ENCODE data around the gene LGALS7B. TPM values are rescaled to one million over a fixed set of nuclear protein-coding genes. Genes with fewer than 3 reads are reported as not detected.

LGALS7B gene
- total RNA-seq = not detected

DNA sequence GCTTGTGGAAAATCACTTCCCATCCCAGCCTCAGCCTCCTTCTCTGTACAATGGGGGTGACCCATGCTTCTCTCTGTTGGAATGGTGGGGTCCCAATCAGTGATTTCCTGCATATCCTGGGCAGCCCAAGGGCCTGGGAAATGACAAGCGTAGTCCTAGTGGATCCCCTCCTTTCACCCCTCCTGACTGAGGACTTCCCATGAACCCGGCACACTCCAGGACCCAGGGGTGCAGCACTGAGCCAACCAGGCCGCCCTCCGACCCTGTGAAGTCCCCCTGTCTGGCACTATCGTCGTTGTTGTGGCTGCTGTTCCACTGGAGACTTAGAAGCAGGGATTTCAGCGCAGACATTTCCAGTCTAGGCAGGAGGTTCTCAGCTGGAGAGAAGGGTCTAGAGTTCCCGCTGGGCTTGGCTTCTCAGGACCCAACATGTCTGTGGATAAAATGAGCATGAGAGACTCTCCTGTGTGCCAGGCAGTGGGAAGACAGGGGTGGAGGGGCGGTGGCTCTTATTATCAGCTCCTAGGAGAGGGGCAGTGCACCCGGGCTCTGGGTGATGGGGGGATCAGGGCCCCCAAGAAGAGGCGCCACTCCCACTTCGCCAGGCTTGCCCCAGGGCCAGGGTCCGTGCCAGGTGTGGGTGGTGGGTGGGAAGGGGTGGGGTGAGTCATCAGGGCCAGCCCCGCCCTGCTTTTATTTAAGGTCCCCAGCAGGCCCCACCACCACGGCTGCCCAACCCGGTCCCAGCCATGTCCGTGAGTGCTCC is at the start of gene LGALS7B:
LGALS7B (plus strand) TSS at position 723 of the 766 bp plus-strand sequence; CDS start at position 750, 27 bp downstream.

GRCh38 chr19:38744298-38744681 is 44.7 kb upstream of the LGALS7B start, which contains the start of gene CAPN12:
TSS of gene CAPN12 (minus strand) at chr19:38744474. CDS start at chr19:38744165, 309 bp downstream.

GRCh38 chr19:38773469-38774177 is 15.4 kb upstream of the LGALS7B start, which contains the start of gene LGALS7:
TSS of gene LGALS7 (minus strand) at chr19:38773517. CDS start at chr19:38773492, 25 bp downstream.

GRCh38 chr19:38812841-38813320 is 23.9 kb downstream of the LGALS7B start, which contains the start of gene LGALS4:
TSS of gene LGALS4 (minus strand) at chr19:38812945. CDS start at chr19:38812886, 59 bp downstream.

Small RNA genes lying within 50 kb of the gene (small RNA-seq; reads per million reads assigned to genes)
- gene RNU6-140P = not detected

Other genes with a start within 250 kb of the LGALS7B start
- gene MAP4K1, start 171.2 kb upstream of the LGALS7B start, total RNA-seq = 1.2 TPM
- gene EIF3K, start 170.0 kb upstream of the LGALS7B start, total RNA-seq = 126 TPM
- gene ACTN4, start 141.6 kb upstream of the LGALS7B start, total RNA-seq = 79.6 TPM
- gene CAPN12, start 44.7 kb upstream of the LGALS7B start, total RNA-seq = 1.2 TPM
- gene LGALS7, start 15.7 kb upstream of the LGALS7B start, total RNA-seq = not detected
- 0.69 TPM for gene LGALS4, start 23.7 kb downstream of the LGALS7B start, total RNA-seq
- 47.1 TPM for gene ECH1, start 42.6 kb downstream of the LGALS7B start, total RNA-seq
- gene HNRNPL, start 60.8 kb downstream of the LGALS7B start, total RNA-seq = 273 TPM
- 14.1 TPM for gene RINL, start 89.1 kb downstream of the LGALS7B start, total RNA-seq
- 98.7 TPM for gene SIRT2, start 110.4 kb downstream of the LGALS7B start, total RNA-seq
- 4.8 TPM for gene NFKBIB, start 110.8 kb downstream of the LGALS7B start, total RNA-seq
- 0.69 TPM for gene CCER2, start 123.0 kb downstream of the LGALS7B start, total RNA-seq
- 9.0 TPM for gene SARS2, start 141.6 kb downstream of the LGALS7B start, total RNA-seq
- 17.8 TPM for gene MRPS12, start 141.7 kb downstream of the LGALS7B start, total RNA-seq
- 4.6 TPM for gene FBXO17, start 186.5 kb downstream of the LGALS7B start, total RNA-seq
- 10.4 TPM for gene FBXO27, start 243.3 kb downstream of the LGALS7B start, total RNA-seq